HG03442 (cell line): ENCODE data around the gene NAA50.

Experiments
- ATAC-seq: cut with Tn5 transposase; IDR thresholded peaks from one replicate; pipeline ENCODE4 v1.9.1; 2021; ENCODE audit warnings: mild to moderate bottlenecking, moderate library complexity; ENCODE audit not compliant: unreplicated experiment

NAA50 gene

DNA sequence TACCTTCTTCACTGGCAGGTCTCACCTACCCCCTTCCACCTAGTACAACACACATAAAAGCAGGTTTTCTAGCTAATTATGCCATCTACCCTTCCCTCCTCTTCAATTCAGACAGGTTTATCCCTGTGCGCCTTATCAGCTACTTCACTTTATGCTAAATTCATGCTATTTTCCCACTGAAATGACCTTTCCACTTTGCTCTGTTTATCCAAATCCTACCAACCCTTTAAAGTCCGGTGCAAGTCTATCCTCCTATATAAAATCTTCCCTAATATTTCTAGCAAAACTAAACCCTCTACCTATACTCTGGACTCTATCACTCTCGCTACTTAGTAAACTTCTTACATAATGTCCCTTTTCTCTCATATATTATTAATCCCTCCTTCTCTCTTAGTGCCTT is 55.6 kb downstream of the NAA50 start:
- ATAC-seq, result no peak

GRCh38 chr3:113685956-113686721 is 59.9 kb downstream of the NAA50 start:
- ATAC-seq, result no peak

GRCh38 chr3:113685124-113685523 is 60.9 kb downstream of the NAA50 start:
- ATAC-seq, result no peak

GRCh38 chr3:113684271-113684819 is 61.7 kb downstream of the NAA50 start:
- no peak for ATAC-seq

- no peak for ATAC-seq
Measured at GRCh38 chr3:113678773-113679172, 67.3 kb downstream of the NAA50 start.

DNA sequence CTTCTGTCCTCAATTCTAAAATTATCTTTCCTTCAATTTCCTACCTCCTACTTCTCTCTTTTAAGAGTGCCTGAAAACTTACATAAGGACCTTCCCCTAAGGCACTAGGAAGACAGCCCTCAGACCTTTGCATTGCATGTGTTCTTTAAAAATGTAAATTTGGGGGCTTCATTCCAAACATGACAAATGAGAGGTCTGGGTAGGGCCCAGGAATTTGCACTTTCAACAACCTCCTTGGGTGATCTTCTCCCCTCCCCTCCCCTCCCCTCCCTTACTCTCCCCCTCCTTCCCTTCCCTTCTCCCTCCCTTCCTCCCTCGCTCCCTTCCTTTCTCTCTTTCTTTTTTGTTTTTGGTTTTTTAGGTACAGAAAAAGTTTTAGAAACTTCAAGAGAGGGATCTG is 68.3 kb downstream of the NAA50 start:
- no peak for ATAC-seq

DNA sequence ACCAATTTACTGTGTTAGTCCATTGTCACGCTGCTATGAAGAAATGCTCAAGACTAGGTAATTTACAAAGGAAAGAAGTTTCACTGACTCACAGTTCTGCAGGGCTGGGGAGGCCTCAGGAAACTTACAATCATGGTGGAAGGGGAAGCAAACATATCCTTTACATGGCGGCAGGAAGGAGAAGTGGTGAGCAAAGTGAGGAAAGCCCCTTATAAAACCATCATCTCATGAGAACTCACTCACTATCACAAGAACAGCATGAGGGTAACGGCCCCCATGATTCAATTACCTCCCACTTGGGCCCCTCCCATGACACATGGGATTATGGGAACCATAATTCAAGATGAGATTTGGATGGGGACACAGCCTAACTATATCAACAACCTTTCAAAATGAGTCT is 69.8 kb downstream of the NAA50 start:
- ATAC-seq, result no peak

DNA sequence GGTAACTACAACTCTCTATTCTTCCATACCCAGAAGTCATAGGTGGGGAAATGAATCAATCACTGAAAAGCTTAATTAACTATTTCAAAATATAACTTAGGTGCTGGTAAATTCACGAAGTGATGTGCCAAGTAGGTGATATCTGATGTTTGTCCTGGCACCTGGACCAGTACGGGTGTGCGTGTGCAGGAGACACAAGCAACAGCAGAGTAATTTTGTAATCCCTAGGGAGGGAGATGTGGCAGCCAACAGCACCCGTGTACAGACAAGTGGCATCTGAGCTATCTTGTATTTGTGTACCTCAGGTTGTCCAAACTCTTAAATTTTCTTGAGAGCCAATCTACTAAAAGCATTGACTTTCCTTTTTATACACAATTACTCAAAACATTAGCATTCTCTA is 72.5 kb downstream of the NAA50 start:
- no peak for ATAC-seq

DNA sequence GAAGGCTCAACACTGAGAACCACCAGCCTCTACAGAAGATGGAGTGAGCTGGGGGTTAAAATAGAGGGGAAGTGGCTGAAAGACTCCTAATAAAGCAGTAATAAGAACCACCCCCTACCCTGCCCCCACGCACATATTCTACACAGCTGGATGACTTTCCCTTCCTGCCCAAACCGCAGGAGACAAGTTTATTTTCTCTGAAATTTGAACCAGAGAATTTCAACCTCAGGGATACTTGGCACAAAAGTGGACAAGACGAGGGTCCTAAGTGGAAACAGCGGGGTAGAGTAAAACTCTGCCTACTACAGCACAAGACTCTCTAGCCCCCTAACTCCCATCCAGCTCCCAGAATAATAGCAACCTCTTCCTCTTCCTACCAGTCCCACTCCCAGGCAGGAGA is 78.0 kb downstream of the NAA50 start:
- no peak for ATAC-seq
